IMR-90 (cell line): Measurements from ENCODE around the gene AGAP4. TPM values are rescaled to one million over a fixed set of nuclear protein-coding genes. Genes with fewer than 3 reads are reported as not detected.
"Not testable (repeated sequence)": the region's sequence is repeated elsewhere in the genome, so short reads cannot be mapped to it uniquely, and the experiment has no call there.

Experiments
- ATAC-seq: fragments of 200-7000 bp; cut with Tn5 transposase; 2 replicates; pipeline ENCODE4 v1.9.1; 2020; ENCODE audit warnings: low read depth, mild to moderate bottlenecking, moderate library complexity
- BruUV-seq: library from RNA; stranded (reverse); fragments of 400-500 nt; replicated peaks from 2 replicates; lab custom pipeline; 2021; lab: Mats Ljungman, UMichigan
- CTCF ChIA-PET: fragments of 300-600 bp; formaldehyde crosslinking; extraction: SDS; loops from one replicate; lab custom pipeline; 2021; ENCODE audit warnings: antibody characterized with exemption; lab: Yijun Ruan, JAX
- POLR2A ChIA-PET: fragments of 300-600 bp; sonication (Branson Sonifier 250); formaldehyde crosslinking; loops from one replicate; lab custom pipeline; 2022; ENCODE audit warnings: antibody characterized with exemption; ENCODE audit not compliant: unreplicated experiment; lab: Charles Lee
- DNase-seq: peaks from one replicate; pipeline ENCODE4 v3.0.0; 2013
- H2AFZ ChIP-seq: replicated peaks from 2 replicates; pipeline ENCODE3; 2013; ENCODE audit warnings: low read length, mild to moderate bottlenecking; ENCODE audit not compliant: poor library complexity
- H2AK5ac ChIP-seq: 2 replicates; pipeline ENCODE4 v1.6.1; 2013; ENCODE audit warnings: low read depth, low read length, inconsistent platforms
- H2AK9ac ChIP-seq: replicated peaks from 2 replicates; pipeline ENCODE3; 2013; ENCODE audit warnings: mild to moderate bottlenecking, low read depth, low read length, moderate library complexity; ENCODE audit not compliant: poor library complexity
- H2BK120ac ChIP-seq: 2 replicates; pipeline ENCODE4 v1.6.1; 2013; ENCODE audit warnings: low read depth, low read length, inconsistent platforms
- H2BK15ac ChIP-seq: 3 replicates; pipeline ENCODE4 v1.6.1; 2013; ENCODE audit warnings: low read depth, low read length, inconsistent platforms
- H2BK20ac ChIP-seq: 2 replicates; pipeline ENCODE4 v1.6.1; 2013; ENCODE audit warnings: low read depth, mild to moderate bottlenecking, inconsistent platforms, low read length, moderate library complexity
- H2BK5ac ChIP-seq: 2 replicates; pipeline ENCODE4 v1.6.1; 2013; ENCODE audit warnings: mild to moderate bottlenecking, low read depth, low read length, inconsistent platforms; ENCODE audit not compliant: poor library complexity, severe bottlenecking
- H3K14ac ChIP-seq: replicated peaks from 2 replicates; pipeline ENCODE4 v1.6.1; 2013; ENCODE audit warnings: low read depth, low read length, inconsistent platforms
- H3K18ac ChIP-seq: 2 replicates; pipeline ENCODE4 v1.6.1; 2013; ENCODE audit warnings: low read depth, low read length, control low read depth
- H3K23ac ChIP-seq: 2 replicates; pipeline ENCODE4 v1.6.1; 2013; ENCODE audit warnings: low read depth, low read length, inconsistent platforms
- H3K27ac ChIP-seq: 2 replicates; pipeline ENCODE4 v1.5.1; 2013; ENCODE audit warnings: mild to moderate bottlenecking, control low read depth, low read length; ENCODE audit not compliant: insufficient read depth
- H3K27me3 ChIP-seq: 2 replicates; pipeline ENCODE4 v1.6.1; 2013; ENCODE audit warnings: low read length; ENCODE audit not compliant: control insufficient read depth, insufficient read depth
- H3K36me3 ChIP-seq: 2 replicates; pipeline ENCODE4 v1.6.1; 2013; ENCODE audit warnings: low read length, mixed read lengths; ENCODE audit not compliant: control insufficient read depth, insufficient read depth
- H3K4ac ChIP-seq: 2 replicates; pipeline ENCODE4 v1.6.1; 2013; ENCODE audit warnings: low read depth, low read length, inconsistent platforms
- H3K4me1 ChIP-seq: 2 replicates; pipeline ENCODE4 v1.6.1; 2013; ENCODE audit warnings: low read length, mixed read lengths; ENCODE audit not compliant: control insufficient read depth, insufficient read depth
- H3K4me2 ChIP-seq: 2 replicates; pipeline ENCODE4 v1.6.1; 2013; ENCODE audit warnings: low read depth, mild to moderate bottlenecking, control low read depth, low read length, moderate library complexity
- H3K4me3 ChIP-seq: 2 replicates; pipeline ENCODE4 v1.5.1; 2013; ENCODE audit warnings: low read depth, mild to moderate bottlenecking, control low read depth, low read length, moderate library complexity; ENCODE audit not compliant: insufficient read depth
- H3K56ac ChIP-seq: 2 replicates; pipeline ENCODE4 v1.6.1; 2013; ENCODE audit warnings: low read length, inconsistent platforms; ENCODE audit not compliant: insufficient read depth; ENCODE audit errors: extremely low read depth
- H3K79me1 ChIP-seq, 2 experiments: 2 replicates each; pipeline ENCODE4 v1.6.1; 2013; ENCODE audit warnings: low read length in 2 of 2, inconsistent platforms in 1 of 2, low read depth in 1 of 2
- H3K9ac ChIP-seq: 2 replicates; pipeline ENCODE4 v1.6.1; 2013; ENCODE audit warnings: low read depth, low read length, control low read depth
- H3K9me1 ChIP-seq: 2 replicates; pipeline ENCODE4 v1.6.1; 2013; ENCODE audit warnings: low read length, inconsistent platforms; ENCODE audit not compliant: insufficient read depth
- H3K9me3 ChIP-seq: 2 replicates; pipeline ENCODE4 v1.6.1; 2013; ENCODE audit warnings: low read length; ENCODE audit not compliant: control insufficient read depth, insufficient read depth
- H4K20me1 ChIP-seq: 2 replicates; pipeline ENCODE4 v1.6.1; 2013; ENCODE audit warnings: low read length, inconsistent platforms; ENCODE audit not compliant: insufficient read depth
- H4K5ac ChIP-seq: 2 replicates; pipeline ENCODE4 v1.6.1; 2013; ENCODE audit warnings: mild to moderate bottlenecking, low read depth, low read length, control low read depth
- H4K8ac ChIP-seq, 2 experiments: 2 replicates each; pipeline ENCODE4 v1.6.1; 2013; ENCODE audit warnings: low read depth in 2 of 2, low read length in 2 of 2, control low read depth in 1 of 2, inconsistent platforms in 1 of 2
- H4K91ac ChIP-seq: 2 replicates; pipeline ENCODE4 v1.6.1; 2013; ENCODE audit warnings: low read depth, low read length, inconsistent platforms; ENCODE audit not compliant: insufficient read depth
- WGBS, 2 experiments: methylation state at CpG; one replicate each; pipeline versions ENCODE4 v1.1.5 to v1.1.7; 2013; ENCODE audit warnings: missing lambda C conversion rate in 2 of 2; ENCODE audit not compliant: insufficient read length in 1 of 2; ENCODE audit errors: extremely low coverage in 2 of 2; 5-methylcytosine and 5-hydroxymethylcytosine counted together
- dilution Hi-C: fragments of 300-500 bp; cut with HindIII; formaldehyde crosslinking; loops from one replicate; pipeline ENCODE4 v1.14.3; 2018; ENCODE audit warnings: low sequenced_read_pairs; ENCODE audit not compliant: unreplicated experiment
- in situ Hi-C: fragments of 300-500 bp; cut with MboI; formaldehyde crosslinking; loops from 3 replicates; pipeline ENCODE4 v1.14.3; 2019; ENCODE audit warnings: low sequenced_read_pairs, inconsistent platforms, mixed read lengths
- intact Hi-C: fragments of 100-400 bp; cut with micrococcal nuclease; formaldehyde crosslinking; loops from 2 replicates; pipeline ENCODE4 v1.10.0; 2022
- polyA plus RNA-seq, 3 experiments: library from polyadenylated mRNA; depleted of rRNA; stranded (reverse); fragments of >200 nt; gene quantifications; 2 replicates each; pipeline ENCODE4 v1.2.3, GENCODE V29; 2012; ENCODE audit warnings: low replicate concordance in 1 of 3
- total RNA-seq: library from RNA; depleted of rRNA; stranded (reverse); fragments of >200 nt; gene quantifications from 2 replicates; pipeline ENCODE4 v1.2.3, GENCODE V29; 2012

AGAP4 gene
- total and polyA plus RNA-seq, 2 of the 4 experiments (the other 2 are of a cell fraction) = 1.8 to 6.7 TPM

GRCh38 chr10:45790694-45791426 lies 56.4 kb downstream of the AGAP4 start:
- H3K4me1 ChIP-seq, H4K8ac ChIP-seq, H3K4me3 ChIP-seq, H2AK5ac ChIP-seq, H4K5ac ChIP-seq, in situ Hi-C loops, H3K4me2 ChIP-seq, CTCF ChIA-PET, H4K91ac ChIP-seq, H3K27ac ChIP-seq, H3K79me1 ChIP-seq, BruUV-seq, H3K18ac ChIP-seq, dilution Hi-C loops, H3K27me3 ChIP-seq, H3K9me3 ChIP-seq, H3K9ac ChIP-seq, H2BK5ac ChIP-seq, H2BK20ac ChIP-seq, H2BK120ac ChIP-seq, H3K9me1 ChIP-seq, H2BK15ac ChIP-seq, H3K4ac ChIP-seq, H3K14ac ChIP-seq, H2AK9ac ChIP-seq, H4K20me1 ChIP-seq, ATAC-seq, H2AFZ ChIP-seq, intact Hi-C loops, H3K23ac ChIP-seq, POLR2A ChIA-PET, H3K56ac ChIP-seq: not testable (repeated sequence)
- peak; percentile 6 for DNase-seq
- WGBS, 2 experiments = no CpG with 5 or more reads among the region's 6 CpGs
- H3K36me3 ChIP-seq = peaks cover 16% of the 10 kb centered on the region

- H3K79me1 ChIP-seq, H4K91ac ChIP-seq, in situ Hi-C loops, H3K27me3 ChIP-seq, H2BK15ac ChIP-seq, H3K4me2 ChIP-seq, H4K5ac ChIP-seq, H3K14ac ChIP-seq, H4K8ac ChIP-seq, H3K4me3 ChIP-seq, H3K18ac ChIP-seq, H3K9me1 ChIP-seq, H3K27ac ChIP-seq, H3K4me1 ChIP-seq, DNase-seq, H2AFZ ChIP-seq, H3K4ac ChIP-seq, H2AK9ac ChIP-seq, H2AK5ac ChIP-seq, H3K9me3 ChIP-seq, POLR2A ChIA-PET, H2BK20ac ChIP-seq, H4K20me1 ChIP-seq, dilution Hi-C loops, intact Hi-C loops, BruUV-seq, H3K56ac ChIP-seq, ATAC-seq, H3K23ac ChIP-seq, H3K9ac ChIP-seq, H2BK120ac ChIP-seq, CTCF ChIA-PET, H2BK5ac ChIP-seq: not testable (repeated sequence)
- WGBS, 2 experiments = no CpG with 5 or more reads among the region's 8 CpGs
- H3K36me3 ChIP-seq = peaks cover 18% of the 10 kb centered on the region
These were observed 57.3 kb downstream of the AGAP4 start for GRCh38 chr10:45789991-45790390.
